H9 (cell line): ENCODE data around the gene ALG12. TPM values are rescaled to one million over a fixed set of nuclear protein-coding genes. Genes with fewer than 3 reads are reported as not detected.

Source experiments
- DNase-seq: peaks from one replicate; pipeline ENCODE4 v3.0.0-alpha.2; 2017
- H2AFZ ChIP-seq: one replicate; pipeline ENCODE4 v1.6.1; 2013; ENCODE audit warnings: mild to moderate bottlenecking, low read length, control low read depth, moderate library complexity
- H2AK5ac ChIP-seq: 2 replicates; pipeline ENCODE4 v1.6.1; 2013; ENCODE audit warnings: low read length, control low read depth, mixed read lengths; ENCODE audit not compliant: insufficient read length
- H2BK120ac ChIP-seq: one replicate; pipeline ENCODE4 v1.6.1; 2013; ENCODE audit warnings: low read depth, mild to moderate bottlenecking, low read length, control low read depth, inconsistent platforms; ENCODE audit not compliant: poor library complexity, severe bottlenecking
- H2BK12ac ChIP-seq: 2 replicates; pipeline ENCODE4 v1.6.1; 2013; ENCODE audit warnings: low read length, control low read depth, mixed read lengths, low read depth; ENCODE audit not compliant: insufficient read length
- H2BK15ac ChIP-seq: 2 replicates; pipeline ENCODE4 v1.6.1; 2013; ENCODE audit warnings: low read depth, low read length, control low read depth
- H2BK20ac ChIP-seq: one replicate; pipeline ENCODE4 v1.6.1; 2013; ENCODE audit warnings: low read depth, mild to moderate bottlenecking, low read length, control low read depth, inconsistent platforms; ENCODE audit not compliant: poor library complexity, severe bottlenecking
- H2BK5ac ChIP-seq: 2 replicates; pipeline ENCODE4 v1.6.1; 2013; ENCODE audit warnings: low read length, control low read depth, mixed read lengths; ENCODE audit not compliant: insufficient read length
- H3K14ac ChIP-seq: 2 replicates; pipeline ENCODE4 v1.6.1; 2013; ENCODE audit warnings: low read length, control low read depth; ENCODE audit not compliant: insufficient read depth
- H3K18ac ChIP-seq: 2 replicates; pipeline ENCODE4 v1.6.1; 2013; ENCODE audit warnings: low read depth, mild to moderate bottlenecking, mixed read lengths, low read length, control low read depth; ENCODE audit not compliant: insufficient read length
- H3K23ac ChIP-seq: 2 replicates; pipeline ENCODE4 v1.6.1; 2013; ENCODE audit warnings: low read length, control low read depth, mixed read lengths, low read depth; ENCODE audit not compliant: insufficient read length
- H3K23me2 ChIP-seq: 2 replicates; pipeline ENCODE4 v1.6.1; 2013; ENCODE audit warnings: low read depth, mild to moderate bottlenecking, mixed read lengths, low read length, control low read depth; ENCODE audit not compliant: insufficient read length, poor library complexity, severe bottlenecking
- H3K27ac ChIP-seq: 2 replicates; pipeline ENCODE4 v1.5.1; 2013; ENCODE audit warnings: low read length, control low read depth, mixed read lengths, low read depth; ENCODE audit not compliant: insufficient read length
- H3K27me3 ChIP-seq: 2 replicates; pipeline ENCODE4 v1.6.1; 2013; ENCODE audit warnings: low read length, control low read depth, inconsistent platforms; ENCODE audit not compliant: insufficient read depth
- H3K4ac ChIP-seq: 2 replicates; pipeline ENCODE4 v1.6.1; 2013; ENCODE audit warnings: low read depth, mild to moderate bottlenecking, control low read depth, inconsistent platforms, low read length, moderate library complexity
- H3K4me1 ChIP-seq: 2 replicates; pipeline ENCODE4 v1.6.1; 2013; ENCODE audit warnings: low read length, control low read depth, inconsistent platforms; ENCODE audit not compliant: insufficient read depth
- H3K4me2 ChIP-seq: 2 replicates; pipeline ENCODE4 v1.6.1; 2013; ENCODE audit warnings: low read length, control low read depth, mixed read lengths; ENCODE audit not compliant: insufficient read length, insufficient read depth
- H3K56ac ChIP-seq: 2 replicates; pipeline ENCODE4 v1.6.1; 2013; ENCODE audit warnings: low read depth, mild to moderate bottlenecking, mixed read lengths, low read length, control low read depth; ENCODE audit not compliant: insufficient read length
- H3K79me1 ChIP-seq: 2 replicates; pipeline ENCODE4 v1.6.1; 2013; ENCODE audit warnings: low read depth, mild to moderate bottlenecking, moderate library complexity, low read length, control low read depth, inconsistent platforms; ENCODE audit not compliant: insufficient read depth, poor library complexity, severe bottlenecking
- H3K79me2 ChIP-seq: 2 replicates; pipeline ENCODE4 v1.6.1; 2013; ENCODE audit warnings: low read length, control low read depth, inconsistent platforms; ENCODE audit not compliant: insufficient read depth
- H3K9ac ChIP-seq: 2 replicates; pipeline ENCODE4 v1.6.1; 2013; ENCODE audit warnings: low read length, control low read depth, mixed read lengths; ENCODE audit not compliant: insufficient read length; ENCODE audit errors: extremely low read depth
- H3K9me3 ChIP-seq: one replicate; pipeline ENCODE4 v1.6.1; 2013; ENCODE audit warnings: low read depth, low read length, inconsistent platforms; ENCODE audit not compliant: control insufficient read depth
- H3T11ph ChIP-seq: one replicate; pipeline ENCODE4 v1.6.1; 2013; ENCODE audit warnings: mild to moderate bottlenecking, low read length, control low read depth, inconsistent platforms
- H4K20me1 ChIP-seq: one replicate; pipeline ENCODE4 v1.6.1; 2013; ENCODE audit not compliant: control insufficient read depth, insufficient read length, insufficient read depth
- H4K5ac ChIP-seq: 2 replicates; pipeline ENCODE4 v1.6.1; 2013; ENCODE audit warnings: low read depth, mild to moderate bottlenecking, mixed read lengths, low read length, control low read depth; ENCODE audit not compliant: insufficient read length
- H4K8ac ChIP-seq: replicated peaks from 2 replicates; pipeline ENCODE4 v1.6.1; 2013; ENCODE audit warnings: low read length, control low read depth, mixed read lengths, low read depth; ENCODE audit not compliant: insufficient read length
- H4K91ac ChIP-seq: 2 replicates; pipeline ENCODE4 v1.6.1; 2013; ENCODE audit warnings: low read depth, mild to moderate bottlenecking, moderate library complexity, mixed read lengths, low read length, control low read depth; ENCODE audit not compliant: insufficient read length
- H3K27ac Mint-ChIP-seq, 3 experiments: 2 replicates in 2 of 3; 3 replicates in 1 of 3; pipeline ENCODE4 v1.8.0; 2020 to 2021; ENCODE audit warnings: mixed read lengths in 3 of 3, mild to moderate bottlenecking in 1 of 3, moderate library complexity in 1 of 3
- H3K27me3 Mint-ChIP-seq: 2 replicates; pipeline ENCODE4 v1.8.0; 2021; ENCODE audit warnings: low read depth, mild to moderate bottlenecking, moderate library complexity, mixed read lengths
- H3K36me3 Mint-ChIP-seq, 3 experiments: 2 replicates in 2 of 3; 3 replicates in 1 of 3; pipeline ENCODE4 v1.8.0; 2020 to 2021; ENCODE audit warnings: low read depth in 3 of 3, mixed read lengths in 3 of 3; ENCODE audit not compliant: insufficient read depth in 1 of 3
- H3K4me1 Mint-ChIP-seq, 2 experiments: 2 replicates each; pipeline ENCODE4 v1.8.0; 2020; ENCODE audit warnings: mixed read lengths in 2 of 2
- H3K4me3 Mint-ChIP-seq, 2 experiments: 2 replicates in 1 of 2; 3 replicates in 1 of 2; pipeline ENCODE4 v1.8.0; 2020 to 2021; ENCODE audit warnings: mild to moderate bottlenecking in 2 of 2, mixed read lengths in 2 of 2, moderate library complexity in 1 of 2
- H3K9me3 Mint-ChIP-seq, 2 experiments: 2 replicates in 1 of 2; 3 replicates in 1 of 2; pipeline ENCODE4 v1.8.0; 2020; ENCODE audit warnings: mild to moderate bottlenecking in 2 of 2, mixed read lengths in 2 of 2, moderate library complexity in 1 of 2
- WGBS: extraction: QIAGEN DNeasy Blood & Tissue Kit; methylation state at CpG from one replicate; pipeline ENCODE4 v1.1.7; 2013; ENCODE audit warnings: missing lambda C conversion rate, low lambda C conversion rate, mixed read lengths; ENCODE audit not compliant: insufficient read length; ENCODE audit errors: extremely low coverage; 5-methylcytosine and 5-hydroxymethylcytosine counted together
- total RNA-seq: library from RNA; stranded (reverse); gene quantifications from 2 replicates; pipeline ENCODE4 v1.2.1, GENCODE V29; 2021
- TF ChIP-seq, protein P1 (sequence below): fragments of 200-600 bp; sonication (generic); conservative IDR thresholded peaks from 3 replicates; pipeline ENCODE4 v1.8.0; 2021; ENCODE audit warnings: antibody characterized with exemption, mild to moderate bottlenecking

The ALG12 gene
- total RNA-seq, 1 experiment from 2014 or later: 19.2 TPM

DNA sequence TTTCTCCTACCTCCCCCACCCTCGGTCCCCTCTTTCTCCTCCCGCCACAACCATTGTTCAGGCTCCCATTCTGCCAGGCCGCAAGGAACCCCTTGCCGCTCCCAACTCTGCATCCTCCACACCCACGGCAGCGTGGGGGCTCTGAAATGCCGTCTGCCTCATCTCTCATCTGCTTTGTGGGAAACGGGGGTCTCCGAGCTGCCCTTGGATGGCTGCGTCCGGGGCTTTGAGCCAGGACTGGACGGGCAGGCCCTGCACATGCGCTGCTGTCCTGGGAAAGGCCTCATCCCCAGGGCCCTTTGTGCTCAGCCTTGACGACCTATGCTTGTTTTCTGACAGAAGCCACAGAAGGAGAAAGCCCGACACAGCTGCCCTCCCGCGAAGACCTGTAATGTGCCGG lies 8.7 kb upstream of the ALG12 start:
- no peak for DNase-seq

More for the DNA sequence above, 8.7 kb upstream of the ALG12 start:
- H3K9ac ChIP-seq: no peak overlapping the region
- WGBS: no CpG with 5 or more reads among the region's 18 CpGs
- H2BK120ac ChIP-seq: no peak overlapping the region
- no peak overlapping the region for H3K4me2 ChIP-seq
- no peak overlapping the region for H4K8ac ChIP-seq
- H3K14ac ChIP-seq: no peak overlapping the region
- no peak overlapping the region for H2AFZ ChIP-seq
- H3K4me1 ChIP-seq: no peaks in the 10 kb centered on the region
- no peak overlapping the region for H3K23ac ChIP-seq
- peaks cover 24% of the 10 kb centered on the region for H3K27me3 Mint-ChIP-seq
- no peak overlapping the region for H2BK5ac ChIP-seq
- no peaks in the 10 kb centered on the region for H3K9me3 Mint-ChIP-seq
- peaks cover 0 to 14% (median 0%) of the 10 kb centered on the region in 3 experiments; a peak in 4 of 7 replicates for H3K36me3 Mint-ChIP-seq
- no peak overlapping the region for H2BK20ac ChIP-seq
- H3T11ph ChIP-seq: no peak overlapping the region
- no peak overlapping the region for H3K18ac ChIP-seq
- H3K79me2 ChIP-seq: no peaks in the 10 kb centered on the region
- no peak overlapping the region for H2BK15ac ChIP-seq
- H3K4me3 Mint-ChIP-seq: no peak overlapping the region
- peak overlapping the region in 1 of 3 experiments; percentile 6; a peak in 1 of 7 replicates for H3K27ac Mint-ChIP-seq
- H4K20me1 ChIP-seq: no peaks in the 10 kb centered on the region
- no peaks in the 10 kb centered on the region for H3K79me1 ChIP-seq
- no peaks in the 10 kb centered on the region for H3K9me3 ChIP-seq
- H3K4ac ChIP-seq: no peak overlapping the region
- peaks cover 3 to 11% of the 10 kb centered on the region in 2 experiments; a peak in 3 of 4 replicates for H3K4me1 Mint-ChIP-seq
- TF ChIP-seq, protein P1, sequence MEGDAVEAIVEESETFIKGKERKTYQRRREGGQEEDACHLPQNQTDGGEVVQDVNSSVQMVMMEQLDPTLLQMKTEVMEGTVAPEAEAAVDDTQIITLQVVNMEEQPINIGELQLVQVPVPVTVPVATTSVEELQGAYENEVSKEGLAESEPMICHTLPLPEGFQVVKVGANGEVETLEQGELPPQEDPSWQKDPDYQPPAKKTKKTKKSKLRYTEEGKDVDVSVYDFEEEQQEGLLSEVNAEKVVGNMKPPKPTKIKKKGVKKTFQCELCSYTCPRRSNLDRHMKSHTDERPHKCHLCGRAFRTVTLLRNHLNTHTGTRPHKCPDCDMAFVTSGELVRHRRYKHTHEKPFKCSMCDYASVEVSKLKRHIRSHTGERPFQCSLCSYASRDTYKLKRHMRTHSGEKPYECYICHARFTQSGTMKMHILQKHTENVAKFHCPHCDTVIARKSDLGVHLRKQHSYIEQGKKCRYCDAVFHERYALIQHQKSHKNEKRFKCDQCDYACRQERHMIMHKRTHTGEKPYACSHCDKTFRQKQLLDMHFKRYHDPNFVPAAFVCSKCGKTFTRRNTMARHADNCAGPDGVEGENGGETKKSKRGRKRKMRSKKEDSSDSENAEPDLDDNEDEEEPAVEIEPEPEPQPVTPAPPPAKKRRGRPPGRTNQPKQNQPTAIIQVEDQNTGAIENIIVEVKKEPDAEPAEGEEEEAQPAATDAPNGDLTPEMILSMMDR: no peak
- no peak overlapping the region for H2AK5ac ChIP-seq
- H3K27ac ChIP-seq: no peak overlapping the region
- no peak overlapping the region for H3K56ac ChIP-seq
- H3K23me2 ChIP-seq: no peaks in the 10 kb centered on the region
- H4K91ac ChIP-seq: no peak overlapping the region
- H3K27me3 ChIP-seq: no peaks in the 10 kb centered on the region; the same call in 1 of the 2 replicates
- no peak overlapping the region for H2BK12ac ChIP-seq
- no peak overlapping the region for H4K5ac ChIP-seq
